Neuronal stem cell (in vitro differentiated cells): Measurements from ENCODE around the gene SUN2.

ENCODE experiments used
- DNase-seq: peaks from one replicate; pipeline ENCODE4 v3.0.0-alpha.2; 2013; ENCODE audit warnings: low spot score
- H2AFZ ChIP-seq: one replicate; pipeline ENCODE4 v1.6.1; 2013; ENCODE audit warnings: mild to moderate bottlenecking, low read length, inconsistent platforms
- H2AK5ac ChIP-seq: 2 replicates; pipeline ENCODE4 v1.6.1; 2013; ENCODE audit warnings: low read depth, mild to moderate bottlenecking, inconsistent platforms, low read length, moderate library complexity, mixed read lengths
- H2BK120ac ChIP-seq: 2 replicates; pipeline ENCODE4 v1.6.1; 2013; ENCODE audit warnings: low read depth, mild to moderate bottlenecking, inconsistent platforms, low read length, moderate library complexity, mixed read lengths
- H2BK12ac ChIP-seq: one replicate; pipeline ENCODE4 v1.6.1; 2013; ENCODE audit warnings: low read length, inconsistent platforms
- H2BK15ac ChIP-seq: 2 replicates; pipeline ENCODE4 v1.6.1; 2013; ENCODE audit warnings: mild to moderate bottlenecking, low read length, inconsistent platforms, mixed read lengths
- H2BK5ac ChIP-seq: one replicate; pipeline ENCODE4 v1.6.1; 2013; ENCODE audit warnings: inconsistent platforms, mild to moderate bottlenecking, low read length, moderate library complexity
- H3K14ac ChIP-seq: one replicate; pipeline ENCODE4 v1.6.1; 2013; ENCODE audit warnings: low read length, inconsistent platforms
- H3K18ac ChIP-seq: 2 replicates; pipeline ENCODE4 v1.6.1; 2013; ENCODE audit warnings: low read length, inconsistent platforms
- H3K23ac ChIP-seq: 2 replicates; pipeline ENCODE4 v1.6.1; 2013; ENCODE audit warnings: low read depth, mild to moderate bottlenecking, mixed read lengths, low read length, inconsistent platforms; ENCODE audit not compliant: poor library complexity
- H3K27ac ChIP-seq: replicated peaks from 3 replicates; pipeline ENCODE4 v1.5.1; 2013; ENCODE audit warnings: low read length, inconsistent platforms
- H3K27me3 ChIP-seq, 3 experiments: 2 replicates each; pipeline ENCODE4 v1.6.1; 2013; ENCODE audit warnings: low read length in 3 of 3, mild to moderate bottlenecking in 2 of 3, inconsistent platforms in 1 of 3, low read depth in 1 of 3, mixed read lengths in 1 of 3, moderate library complexity in 1 of 3; ENCODE audit not compliant: control insufficient read depth in 3 of 3, insufficient read depth in 3 of 3
- H3K36me3 ChIP-seq, 2 donors: replicated peaks in 1 of 2; 2 replicates each; pipeline ENCODE4 v1.6.1; 2013; ENCODE audit warnings: low read length in 2 of 2; ENCODE audit not compliant: control insufficient read depth in 2 of 2, insufficient read depth in 2 of 2
- H3K4ac ChIP-seq: 2 replicates; pipeline ENCODE4 v1.6.1; 2013; ENCODE audit warnings: inconsistent platforms, mild to moderate bottlenecking, low read length, moderate library complexity
- H3K4me1 ChIP-seq, 2 donors: 1 replicate in 1 of 2; 2 replicates in 1 of 2; pipeline ENCODE4 v1.6.1; 2013; ENCODE audit warnings: low read length in 2 of 2, low read depth in 1 of 2; ENCODE audit not compliant: control insufficient read depth in 2 of 2, insufficient read depth in 1 of 2
- H3K4me2 ChIP-seq: one replicate; pipeline ENCODE4 v1.6.1; 2013; ENCODE audit warnings: mild to moderate bottlenecking, low read length, inconsistent platforms; ENCODE audit not compliant: insufficient read depth, poor library complexity, severe bottlenecking
- H3K4me3 ChIP-seq, 2 donors: 2 replicates each; pipeline ENCODE4 v1.5.1; 2013; ENCODE audit warnings: low read length in 2 of 2, mild to moderate bottlenecking in 2 of 2, inconsistent platforms in 1 of 2, moderate library complexity in 1 of 2
- H3K79me1 ChIP-seq: one replicate; pipeline ENCODE4 v1.6.1; 2013; ENCODE audit warnings: low read depth, mild to moderate bottlenecking, inconsistent platforms, low read length, moderate library complexity
- H3K9ac ChIP-seq: one replicate; pipeline ENCODE4 v1.6.1; 2013; ENCODE audit warnings: mild to moderate bottlenecking, low read depth, low read length, inconsistent platforms; ENCODE audit not compliant: poor library complexity
- H3K9me3 ChIP-seq, 2 donors: replicated peaks in 1 of 2; 2 replicates each; pipeline versions ENCODE3 to v1.6.1; 2013; ENCODE audit warnings: low read length in 2 of 2, mild to moderate bottlenecking in 2 of 2, inconsistent platforms in 1 of 2, low read depth in 1 of 2, mixed read lengths in 1 of 2, moderate library complexity in 1 of 2; ENCODE audit not compliant: control insufficient read depth in 2 of 2, insufficient read depth in 1 of 2
- H4K8ac ChIP-seq: one replicate; pipeline ENCODE4 v1.6.1; 2013; ENCODE audit warnings: low read depth, mild to moderate bottlenecking, inconsistent platforms, low read length, moderate library complexity
- H4K91ac ChIP-seq: one replicate; pipeline ENCODE4 v1.6.1; 2013; ENCODE audit warnings: low read length, low read depth, mild to moderate bottlenecking, inconsistent platforms; ENCODE audit not compliant: poor library complexity
- whole genome bisulfite sequencing, 2 donors: extraction: QIAGEN DNeasy Blood & Tissue Kit; methylation state at CpG; one replicate each; pipeline ENCODE4 v1.1.7; 2013; ENCODE audit warnings: missing lambda C conversion rate in 2 of 2, mixed read lengths in 1 of 2; ENCODE audit not compliant: insufficient read length in 2 of 2, insufficient replicate concordance in 1 of 2; ENCODE audit errors: extremely low coverage in 2 of 2; 5-methylcytosine and 5-hydroxymethylcytosine counted together

Gene SUN2

DNA sequence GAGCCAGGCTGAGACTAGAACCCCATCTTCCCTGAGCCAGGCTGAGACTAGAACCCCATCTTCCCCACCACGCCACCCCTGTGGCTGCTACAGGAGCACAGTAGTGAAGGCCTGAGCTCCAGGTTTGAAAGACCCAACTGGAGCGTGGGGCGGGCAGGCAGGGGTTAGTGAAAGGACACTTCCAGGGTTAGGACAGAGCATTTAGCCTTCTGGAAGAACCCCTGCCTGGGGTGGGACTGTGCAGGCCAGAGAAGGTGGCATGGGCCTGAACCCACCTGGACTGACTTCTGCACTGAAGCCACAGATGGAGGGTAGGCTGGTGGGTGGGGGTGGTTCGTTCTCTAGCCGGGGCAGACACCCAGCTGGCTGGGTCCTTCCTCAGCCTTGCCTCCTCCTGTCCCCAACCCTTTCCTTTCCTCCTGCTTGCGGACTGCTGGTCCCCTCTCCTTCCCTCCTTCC is 24.1 kb downstream of the SUN2 start:
- Histone ChIP-seq H2BK5ac (no peak overlapping the region), H3K23ac (no peak overlapping the region), H3K4me1 (no peaks in the 10 kb centered on the region), H3K27ac (no peak overlapping the region), H2AFZ (no peak overlapping the region), H2BK15ac (no peak overlapping the region), H3K4me2 (no peak overlapping the region), H2BK120ac (peak overlapping the region; percentile 53), H3K4ac (no peak overlapping the region), H3K18ac (no peak overlapping the region), H4K8ac (no peak overlapping the region), H3K79me1 (peaks cover 3% of the 10 kb centered on the region), H3K9ac (no peak overlapping the region), H3K14ac (no peak overlapping the region), H2AK5ac (no peak overlapping the region), H3K27me3 (no peaks in the 10 kb centered on the region), H2BK12ac (no peak overlapping the region), H3K9me3 (no peaks in the 10 kb centered on the region), H3K36me3 (peaks cover 70 to 100% of the 10 kb centered on the region in 2 donors), H3K4me3 (no peak overlapping the region), H4K91ac (no peak overlapping the region)
- no CpG with 5 or more reads among the region's 6 CpGs for WGBS, 2 donors
- DNase-seq: no peak

DNA sequence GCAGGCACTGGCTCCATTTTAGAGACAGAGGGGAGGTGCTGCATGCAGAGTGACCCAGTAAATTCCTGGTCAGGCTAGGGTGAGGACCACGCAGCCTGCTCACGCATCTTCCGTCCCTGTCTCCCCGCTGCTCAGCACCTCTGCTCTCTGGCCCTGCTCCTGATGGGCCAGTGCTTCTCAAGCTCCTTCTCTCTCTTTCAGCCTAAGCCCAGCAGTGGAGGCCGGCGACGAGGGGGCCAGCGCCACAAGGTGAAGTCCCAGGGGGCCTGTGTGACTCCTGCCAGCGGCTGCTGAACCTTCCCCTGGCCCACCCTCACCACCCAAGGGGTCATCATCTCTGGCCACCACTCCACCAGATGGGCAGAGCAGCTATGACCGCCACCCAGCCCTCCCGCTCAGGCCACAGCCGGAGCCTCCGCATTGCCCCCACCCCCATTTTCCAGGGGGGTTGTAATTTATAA is 25.4 kb downstream of the SUN2 start:
- Histone ChIP-seq H3K4me2 (no peak overlapping the region), H4K91ac (no peak overlapping the region), H3K36me3 (peaks cover 72 to 100% of the 10 kb centered on the region in 2 donors), H2BK15ac (no peak overlapping the region), H3K79me1 (peaks cover 6% of the 10 kb centered on the region), H2AK5ac (no peak overlapping the region), H3K27ac (no peak overlapping the region), H3K4me1 (no peaks in the 10 kb centered on the region), H4K8ac (no peak overlapping the region), H3K9ac (peak overlapping the region; percentile 50), H3K23ac (peak overlapping the region; percentile 20), H3K4me3 (no peak overlapping the region), H2BK120ac (no peak overlapping the region), H3K4ac (no peak overlapping the region), H3K27me3 (no peaks in the 10 kb centered on the region), H3K18ac (no peak overlapping the region), H3K9me3 (no peaks in the 10 kb centered on the region), H3K14ac (no peak overlapping the region), H2BK5ac (no peak overlapping the region), H2AFZ (no peak overlapping the region), H2BK12ac (no peak overlapping the region)
- DNase-seq: no peak
- no CpG with 5 or more reads among the region's 13 CpGs for WGBS, 2 donors

- Histone ChIP-seq H3K23ac (no peak overlapping the region), H4K8ac (no peak overlapping the region), H2BK120ac (no peak overlapping the region), H2BK12ac (no peak overlapping the region), H3K18ac (no peak overlapping the region), H3K9ac (no peak overlapping the region), H3K4me3 (no peak overlapping the region), H3K14ac (no peak overlapping the region), H2AFZ (no peak overlapping the region), H4K91ac (no peak overlapping the region), H3K27ac (no peak overlapping the region), H3K9me3 (no peaks in the 10 kb centered on the region), H2BK5ac (no peak overlapping the region), H3K27me3 (no peaks in the 10 kb centered on the region), H3K4ac (no peak overlapping the region), H3K36me3 (peaks cover 75 to 100% of the 10 kb centered on the region in 2 donors), H3K4me2 (no peak overlapping the region), H2BK15ac (no peak overlapping the region), H3K4me1 (no peaks in the 10 kb centered on the region), H3K79me1 (peaks cover 6% of the 10 kb centered on the region), H2AK5ac (no peak overlapping the region)
- no peak for DNase-seq
- no CpG with 5 or more reads among the region's 6 CpGs for WGBS, 2 donors
Measured at GRCh38 chr22:38729946-38730345, 25.9 kb downstream of the SUN2 start.

DNA sequence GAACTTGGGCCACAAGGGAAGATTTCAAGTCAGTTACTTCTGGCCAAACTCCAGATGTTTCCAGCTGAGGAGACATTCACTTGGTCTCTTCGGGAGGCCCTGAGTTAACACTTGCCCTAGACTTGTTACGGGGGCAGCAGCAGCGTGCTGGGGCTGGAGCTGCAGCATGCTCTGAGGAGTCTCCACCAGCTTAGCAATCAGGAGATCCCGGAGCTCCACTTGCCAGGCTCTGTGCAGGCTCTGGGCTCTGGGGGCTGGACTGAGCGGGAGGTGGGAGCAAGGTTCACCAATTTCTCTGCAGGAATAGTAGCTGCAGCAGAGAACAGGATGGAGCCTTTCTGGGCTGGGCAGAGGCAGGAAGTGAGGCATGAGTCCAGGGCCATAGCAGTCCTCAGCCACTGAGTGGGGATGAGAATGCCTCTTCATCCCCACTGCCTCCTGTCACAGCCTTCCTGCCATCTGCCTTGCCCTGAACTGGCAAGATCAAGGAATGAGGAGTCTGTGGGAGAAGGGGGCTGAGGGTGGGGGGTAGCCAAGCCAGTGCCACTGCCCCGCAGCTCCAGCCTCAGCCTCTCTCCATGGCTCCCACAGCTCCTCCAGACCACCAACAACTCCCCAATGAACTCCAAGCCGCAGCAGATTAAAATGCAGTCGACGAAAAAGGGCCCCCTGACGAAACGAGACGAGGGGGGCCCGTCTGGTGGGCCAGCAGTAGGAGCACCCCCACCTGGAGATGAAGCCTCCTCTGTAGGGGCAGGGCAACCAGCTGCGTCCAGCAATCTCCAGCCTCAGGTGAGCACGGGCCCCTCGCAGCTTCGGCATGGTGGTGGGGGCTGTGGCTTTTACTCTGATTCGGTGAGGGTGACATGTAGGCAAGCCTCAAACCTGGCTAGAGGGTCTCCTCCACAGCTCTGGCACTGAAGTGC is 26.7 kb downstream of the SUN2 start:
- peaks cover 77 to 100% of the 10 kb centered on the region in 2 donors for H3K36me3 ChIP-seq
- no peak overlapping the region for H3K9ac ChIP-seq

More for the DNA sequence above, 26.7 kb downstream of the SUN2 start:
- Histone ChIP-seq H3K18ac (no peak overlapping the region), H3K79me1 (peaks cover 6% of the 10 kb centered on the region), H3K23ac (no peak overlapping the region), H3K27me3 (no peaks in the 10 kb centered on the region), H2BK12ac (no peak overlapping the region), H4K8ac (no peak overlapping the region), H3K27ac (no peak overlapping the region), H3K4me1 (no peaks in the 10 kb centered on the region), H4K91ac (no peak overlapping the region), H3K14ac (no peak overlapping the region), H2BK5ac (no peak overlapping the region), H3K4ac (no peak overlapping the region), H2BK120ac (no peak overlapping the region), H3K4me3 (no peak overlapping the region), H2BK15ac (no peak overlapping the region), H3K4me2 (no peak overlapping the region), H2AK5ac (no peak overlapping the region), H2AFZ (no peak overlapping the region), H3K9me3 (no peaks in the 10 kb centered on the region)
- no CpG with 5 or more reads among the region's 18 CpGs for WGBS, 2 donors
- no peak for DNase-seq
